Uterine smooth muscle cell (primary cell): ENCODE results near the gene FUNDC1. TPM values are rescaled to one million over a fixed set of nuclear protein-coding genes. Genes with fewer than 3 reads are reported as not detected.

Source experiments
- total RNA-seq: library from RNA; depleted of rRNA; stranded (reverse); fragments of >200 nt; gene quantifications from 2 replicates; pipeline ENCODE4 v1.2.3, GENCODE V29; 2014

FUNDC1 gene
- 12.6 and 18.2 TPM in 2 replicates for total RNA-seq

GRCh38 chrX:44542567-44543325 lies at the start of gene FUNDC1:
FUNDC1 (minus strand) TSS chrX:44542859; CDS start chrX:44542832, 27 bp downstream.

Other genes with a start within 250 kb of the FUNDC1 start
- 0.44 and 0.50 TPM in 2 replicates for gene EFHC2, start 199.2 kb downstream of the FUNDC1 start, total RNA-seq